ENCODE results near the gene ICE1.

- peak; percentile 67 for TF ChIP-seq CTCF (IDR thresholded peaks at IDR 0.05)
- TF ChIP-seq EZH2 (IDR thresholded peaks at IDR 0.05; ENCODE audit: borderline replicate concordance, insufficient read depth, low read depth, low read length, poor library complexity, severe bottlenecking): no peak
Observed at GRCh38 chr5:5497152-5497788, 74.8 kb downstream of the ICE1 start.

All from B cell (primary cell).